Measurements from ENCODE around the gene FRMD4A. TPM values are rescaled to one million over a fixed set of nuclear protein-coding genes. Genes with fewer than 3 reads are reported as not detected.

The FRMD4A gene
- total and polyA plus RNA-seq, 2 of the 4 experiments (the other 2 are of a cell fraction): 30.3 to 68.8 TPM

DNA sequence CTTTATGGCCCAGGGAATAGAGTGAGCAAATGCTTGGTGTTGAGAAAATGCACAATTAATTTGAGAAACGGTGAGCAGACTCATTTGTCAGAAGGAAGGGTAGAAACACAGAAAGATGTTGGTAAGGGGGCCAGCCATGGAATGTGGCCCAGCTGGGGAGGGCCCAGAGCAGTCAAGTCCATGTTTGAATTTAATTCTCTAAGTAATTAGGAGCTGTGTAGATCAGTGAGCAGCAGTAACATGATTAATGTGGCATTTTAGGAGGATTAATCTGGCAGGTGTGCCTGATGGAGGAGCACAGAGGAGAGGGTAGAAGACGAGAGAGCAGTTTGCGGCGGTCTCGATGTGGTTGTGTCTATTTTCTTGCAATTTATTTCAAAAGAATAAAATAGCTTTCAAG, 218.7 kb downstream of the FRMD4A start:
- CTCF ChIA-PET: interaction anchor here (0.8 kb wide), 1 partner anchor 9 kb away, joined by 3 read pairs; no protein-coding TSS in a partner anchor
- POLR2A ChIA-PET (ENCODE audit: unreplicated experiment): no interaction called here

More for the DNA sequence above, 218.7 kb downstream of the FRMD4A start:
- no peak overlapping the region for H4K8ac ChIP-seq (ENCODE audit: low read depth in 2 of 2, low read length in 2 of 2)
- H3K4ac ChIP-seq (ENCODE audit: low read depth, low read length): no peak overlapping the region
- H3K4me1 ChIP-seq (ENCODE audit: control insufficient read depth, insufficient read depth, low read length): no peaks in the 10 kb centered on the region
- H2BK5ac ChIP-seq (ENCODE audit: low read depth, low read length, poor library complexity, severe bottlenecking): no peak overlapping the region
- no peak overlapping the region for H3K56ac ChIP-seq (ENCODE audit: extremely low read depth, insufficient read depth, low read length)
- in situ Hi-C loops (cut with MboI; ENCODE audit: low sequenced_read_pairs): no loop called here
- no peaks in the 10 kb centered on the region for H3K36me3 ChIP-seq (ENCODE audit: control insufficient read depth, insufficient read depth, low read length)
- intact Hi-C loops (cut with micrococcal nuclease): no loop called here
- H3K79me1 ChIP-seq (ENCODE audit: low read depth in 1 of 2, low read length in 2 of 2): no peaks in the 10 kb centered on the region
- no peaks in the 10 kb centered on the region for H3K9me1 ChIP-seq (ENCODE audit: insufficient read depth, low read length)
- no peak overlapping the region for H2BK15ac ChIP-seq (ENCODE audit: low read depth, low read length)
- H3K9me3 ChIP-seq (ENCODE audit: control insufficient read depth, insufficient read depth, low read length): no peaks in the 10 kb centered on the region
- H3K23ac ChIP-seq (ENCODE audit: low read depth, low read length): no peak overlapping the region
- no peak for ATAC-seq (ENCODE audit: low read depth)
- no peak overlapping the region for H3K27ac ChIP-seq (ENCODE audit: insufficient read depth, low read length)
- no TSS peak for BruUV-seq (replicated peaks)
- WGBS, 2 experiments (ENCODE audit: extremely low coverage in 2 of 2, insufficient read length in 1 of 2): no CpG with 5 or more reads among the region's 5 CpGs
- no peak overlapping the region for H2BK120ac ChIP-seq (ENCODE audit: low read depth, low read length)
- no peak overlapping the region for H3K4me3 ChIP-seq (ENCODE audit: insufficient read depth, low read depth, low read length)
- H3K14ac ChIP-seq (replicated peaks; ENCODE audit: low read depth, low read length): no peak overlapping the region
- H2AK9ac ChIP-seq (replicated peaks; ENCODE audit: low read depth, low read length, poor library complexity): no peak overlapping the region
- dilution Hi-C loops (cut with HindIII; ENCODE audit: low sequenced_read_pairs, unreplicated experiment): no loop called here
- no peak overlapping the region for H4K91ac ChIP-seq (ENCODE audit: insufficient read depth, low read depth, low read length)
- H2AFZ ChIP-seq (replicated peaks; ENCODE audit: low read length, poor library complexity): no peak overlapping the region
- DNase-seq: no peak
- no peak for TF ChIP-seq RFX5 (IDR thresholded peaks at IDR 0.05; ENCODE audit: low read depth, low read length)
- TF ChIP-seq, protein P1, sequence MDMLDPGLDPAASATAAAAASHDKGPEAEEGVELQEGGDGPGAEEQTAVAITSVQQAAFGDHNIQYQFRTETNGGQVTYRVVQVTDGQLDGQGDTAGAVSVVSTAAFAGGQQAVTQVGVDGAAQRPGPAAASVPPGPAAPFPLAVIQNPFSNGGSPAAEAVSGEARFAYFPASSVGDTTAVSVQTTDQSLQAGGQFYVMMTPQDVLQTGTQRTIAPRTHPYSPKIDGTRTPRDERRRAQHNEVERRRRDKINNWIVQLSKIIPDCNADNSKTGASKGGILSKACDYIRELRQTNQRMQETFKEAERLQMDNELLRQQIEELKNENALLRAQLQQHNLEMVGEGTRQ (IDR thresholded peaks at IDR 0.05; ENCODE audit: low read depth, low read length): no peak
- TF ChIP-seq SMC3 (IDR thresholded peaks at IDR 0.05; ENCODE audit: low read depth, low read length): no peak
- TF ChIP-seq NFE2L2 (IDR thresholded peaks at IDR 0.05; ENCODE audit: low read depth, low read length): no peak
- no peak for TF ChIP-seq CEBPB (IDR thresholded peaks at IDR 0.05; ENCODE audit: low read depth, low read length)
- no peak for TF ChIP-seq POLR2A (IDR thresholded peaks at IDR 0.05; ENCODE audit: low read depth, low read length)
- H3K18ac ChIP-seq (ENCODE audit: low read depth, low read length): no peak overlapping the region
- H4K5ac ChIP-seq (ENCODE audit: low read depth, low read length): no peak overlapping the region
- H3K4me2 ChIP-seq (ENCODE audit: low read depth, low read length): no peak overlapping the region
- no peak overlapping the region for H2BK20ac ChIP-seq (ENCODE audit: low read depth, low read length)
- H4K20me1 ChIP-seq (ENCODE audit: insufficient read depth, low read length): no peaks in the 10 kb centered on the region
- H2AK5ac ChIP-seq (ENCODE audit: low read depth, low read length): no peak overlapping the region
- peaks cover 12% of the 10 kb centered on the region for H3K27me3 ChIP-seq (ENCODE audit: control insufficient read depth, insufficient read depth, low read length)
- H3K9ac ChIP-seq (ENCODE audit: low read depth, low read length): no peak overlapping the region

All from IMR-90 (cell line).